ENCODE results near the gene ABTB2. TPM values are rescaled to one million over a fixed set of nuclear protein-coding genes. Genes with fewer than 3 reads are reported as not detected.
A peak's percentile ranks its signal among the peaks of the same experiment; 100 is the strongest.

ABTB2 gene
- total RNA-seq, 1 donor from 2014 or later = 14.1 TPM

GRCh38 chr11:34197256-34197655, 160.6 kb downstream of the ABTB2 start:
- peaks cover 55% of the 10 kb centered on the region for H3K4me1 Mint-ChIP-seq (ENCODE audit: low read depth)
- intact Hi-C loops (cut with micrococcal nuclease) = no loop called here
- peaks cover 12% of the 10 kb centered on the region for H3K36me3 Mint-ChIP-seq (ENCODE audit: low read depth)
- H3K27ac Mint-ChIP-seq = peak overlapping the region; percentile 19
- H3K27me3 Mint-ChIP-seq (ENCODE audit: insufficient read depth) = peaks cover 4% of the 10 kb centered on the region
- H3K4me3 Mint-ChIP-seq = no peak overlapping the region
- no peaks in the 10 kb centered on the region for H3K9me3 Mint-ChIP-seq
- DNase-seq (ENCODE audit: low spot score) = no peak

- intact Hi-C loops (cut with micrococcal nuclease) = no loop called here
- H3K27ac Mint-ChIP-seq = no peak overlapping the region
- H3K27me3 Mint-ChIP-seq (ENCODE audit: insufficient read depth) = no peaks in the 10 kb centered on the region
- H3K9me3 Mint-ChIP-seq = no peaks in the 10 kb centered on the region
- DNase-seq (ENCODE audit: low spot score) = no peak
- no peak overlapping the region for H3K4me3 Mint-ChIP-seq
- H3K4me1 Mint-ChIP-seq (ENCODE audit: low read depth) = peaks cover 42% of the 10 kb centered on the region
- peaks cover 7% of the 10 kb centered on the region for H3K36me3 Mint-ChIP-seq (ENCODE audit: low read depth)
Measured at GRCh38 chr11:34194576-34195335, 163.1 kb downstream of the ABTB2 start.

- H3K36me3 Mint-ChIP-seq (ENCODE audit: low read depth) = peaks cover 7% of the 10 kb centered on the region
- H3K4me1 Mint-ChIP-seq (ENCODE audit: low read depth) = peaks cover 33% of the 10 kb centered on the region
- H3K27me3 Mint-ChIP-seq (ENCODE audit: insufficient read depth) = peaks cover 2% of the 10 kb centered on the region
- no peaks in the 10 kb centered on the region for H3K9me3 Mint-ChIP-seq
- DNase-seq (ENCODE audit: low spot score) = no peak
- intact Hi-C loops (cut with micrococcal nuclease) = no loop called here
- no peak overlapping the region for H3K27ac Mint-ChIP-seq
- H3K4me3 Mint-ChIP-seq = no peak overlapping the region
Measured at GRCh38 chr11:34192481-34193401, 165.1 kb downstream of the ABTB2 start.

GRCh38 chr11:34191578-34191977, 166.2 kb downstream of the ABTB2 start:
- Mint-ChIP-seq H3K4me3 (no peak overlapping the region), H3K9me3 (no peaks in the 10 kb centered on the region), H3K27ac (no peak overlapping the region), H3K36me3 (ENCODE audit: low read depth) (peaks cover 3% of the 10 kb centered on the region), H3K27me3 (ENCODE audit: insufficient read depth) (peaks cover 2% of the 10 kb centered on the region), H3K4me1 (ENCODE audit: low read depth) (peaks cover 24% of the 10 kb centered on the region)
- no peak for DNase-seq (ENCODE audit: low spot score)
- intact Hi-C loops (cut with micrococcal nuclease) = no loop called here

- Mint-ChIP-seq H3K36me3 (ENCODE audit: low read depth) (peaks cover 3% of the 10 kb centered on the region), H3K9me3 (no peaks in the 10 kb centered on the region), H3K4me1 (ENCODE audit: low read depth) (peaks cover 24% of the 10 kb centered on the region), H3K27me3 (ENCODE audit: insufficient read depth) (peaks cover 2% of the 10 kb centered on the region), H3K4me3 (no peak overlapping the region), H3K27ac (no peak overlapping the region)
- no peak for DNase-seq (ENCODE audit: low spot score)
- intact Hi-C loops (cut with micrococcal nuclease) = no loop called here
Measured at GRCh38 chr11:34190192-34191139, 167.3 kb downstream of the ABTB2 start.

- no peak overlapping the region for H3K4me3 Mint-ChIP-seq
- H3K27ac Mint-ChIP-seq = no peak overlapping the region
- peaks cover 2% of the 10 kb centered on the region for H3K27me3 Mint-ChIP-seq (ENCODE audit: insufficient read depth)
- no peak for DNase-seq (ENCODE audit: low spot score)
- no peaks in the 10 kb centered on the region for H3K9me3 Mint-ChIP-seq
- peaks cover 24% of the 10 kb centered on the region for H3K4me1 Mint-ChIP-seq (ENCODE audit: low read depth)
- peaks cover 3% of the 10 kb centered on the region for H3K36me3 Mint-ChIP-seq (ENCODE audit: low read depth)
- intact Hi-C loops (cut with micrococcal nuclease) = no loop called here
Measured at GRCh38 chr11:34189191-34189590, 168.6 kb downstream of the ABTB2 start.

- intact Hi-C loops (cut with micrococcal nuclease) = no loop called here
- H3K9me3 Mint-ChIP-seq = no peaks in the 10 kb centered on the region
- H3K4me3 Mint-ChIP-seq = no peak overlapping the region
- no peak for DNase-seq (ENCODE audit: low spot score)
- H3K4me1 Mint-ChIP-seq (ENCODE audit: low read depth) = peaks cover 15% of the 10 kb centered on the region
- peaks cover 2% of the 10 kb centered on the region for H3K27me3 Mint-ChIP-seq (ENCODE audit: insufficient read depth)
- H3K36me3 Mint-ChIP-seq (ENCODE audit: low read depth) = no peaks in the 10 kb centered on the region
- H3K27ac Mint-ChIP-seq = no peak overlapping the region
Measured at GRCh38 chr11:34188181-34188580, 169.6 kb downstream of the ABTB2 start.

GRCh38 chr11:34185926-34186841, 171.6 kb downstream of the ABTB2 start:
- Mint-ChIP-seq H3K36me3 (ENCODE audit: low read depth) (no peaks in the 10 kb centered on the region), H3K27me3 (ENCODE audit: insufficient read depth) (peaks cover 2% of the 10 kb centered on the region), H3K4me3 (no peak overlapping the region), H3K4me1 (ENCODE audit: low read depth) (peaks cover 18% of the 10 kb centered on the region), H3K27ac (no peak overlapping the region), H3K9me3 (no peaks in the 10 kb centered on the region)
- intact Hi-C loops (cut with micrococcal nuclease) = no loop called here
- DNase-seq (ENCODE audit: low spot score) = no peak

- no peak overlapping the region for H3K4me3 Mint-ChIP-seq
- no peak for DNase-seq (ENCODE audit: low spot score)
- no peaks in the 10 kb centered on the region for H3K36me3 Mint-ChIP-seq (ENCODE audit: low read depth)
- peaks cover 2% of the 10 kb centered on the region for H3K27me3 Mint-ChIP-seq (ENCODE audit: insufficient read depth)
- no peak overlapping the region for H3K27ac Mint-ChIP-seq
- intact Hi-C loops (cut with micrococcal nuclease) = no loop called here
- H3K9me3 Mint-ChIP-seq = no peaks in the 10 kb centered on the region
- peaks cover 34% of the 10 kb centered on the region for H3K4me1 Mint-ChIP-seq (ENCODE audit: low read depth)
Measured at GRCh38 chr11:34184505-34185015, 173.2 kb downstream of the ABTB2 start.

GRCh38 chr11:34183848-34184391, 173.9 kb downstream of the ABTB2 start:
- no peak for DNase-seq (ENCODE audit: low spot score)
- intact Hi-C loops (cut with micrococcal nuclease) = no loop called here
- H3K36me3 Mint-ChIP-seq (ENCODE audit: low read depth) = no peaks in the 10 kb centered on the region
- H3K4me1 Mint-ChIP-seq (ENCODE audit: low read depth) = peaks cover 36% of the 10 kb centered on the region
- H3K9me3 Mint-ChIP-seq = no peaks in the 10 kb centered on the region
- H3K4me3 Mint-ChIP-seq = no peak overlapping the region
- H3K27ac Mint-ChIP-seq = no peak overlapping the region
- H3K27me3 Mint-ChIP-seq (ENCODE audit: insufficient read depth) = peaks cover 2% of the 10 kb centered on the region

- no peak for DNase-seq (ENCODE audit: low spot score)
- H3K4me3 Mint-ChIP-seq = no peak overlapping the region
- H3K27me3 Mint-ChIP-seq (ENCODE audit: insufficient read depth) = peaks cover 2% of the 10 kb centered on the region
- intact Hi-C loops (cut with micrococcal nuclease) = no loop called here
- H3K36me3 Mint-ChIP-seq (ENCODE audit: low read depth) = no peaks in the 10 kb centered on the region
- H3K27ac Mint-ChIP-seq = no peak overlapping the region
- no peaks in the 10 kb centered on the region for H3K9me3 Mint-ChIP-seq
- peaks cover 29% of the 10 kb centered on the region for H3K4me1 Mint-ChIP-seq (ENCODE audit: low read depth)
Measured at GRCh38 chr11:34182921-34183685, 174.7 kb downstream of the ABTB2 start.
